ENCODE data around the gene SPDYC. TPM values are rescaled to one million over a fixed set of nuclear protein-coding genes. Genes with fewer than 3 reads are reported as not detected.
"Not testable (repeated sequence)": the region's sequence is repeated elsewhere in the genome, so short reads cannot be mapped to it uniquely, and the experiment has no call there.

The SPDYC gene
- total RNA-seq, 1 donor from 2014 or later: not detected

DNA sequence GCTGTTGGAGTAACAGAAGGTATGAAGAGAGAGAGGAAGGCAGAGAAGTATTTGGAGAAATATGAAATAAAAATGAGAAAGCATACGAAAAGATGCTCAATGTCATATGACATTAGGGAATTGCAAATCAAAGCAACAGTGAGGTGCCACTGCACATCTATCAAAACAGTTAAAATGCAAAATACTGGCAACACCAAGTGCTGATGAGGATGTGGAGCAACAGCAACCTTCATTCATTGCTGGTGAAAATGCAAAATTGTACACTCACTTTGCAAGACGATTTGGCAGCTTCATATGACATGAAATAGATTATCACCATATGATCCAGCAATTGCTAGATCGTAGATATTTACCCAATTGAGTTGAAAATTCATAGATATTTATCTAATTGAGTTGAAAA, 9.4 kb upstream of the SPDYC start:
- DNase-seq: no peak
- intact Hi-C loops (cut with micrococcal nuclease): no loop called here
- ATAC-seq: no peak

DNA sequence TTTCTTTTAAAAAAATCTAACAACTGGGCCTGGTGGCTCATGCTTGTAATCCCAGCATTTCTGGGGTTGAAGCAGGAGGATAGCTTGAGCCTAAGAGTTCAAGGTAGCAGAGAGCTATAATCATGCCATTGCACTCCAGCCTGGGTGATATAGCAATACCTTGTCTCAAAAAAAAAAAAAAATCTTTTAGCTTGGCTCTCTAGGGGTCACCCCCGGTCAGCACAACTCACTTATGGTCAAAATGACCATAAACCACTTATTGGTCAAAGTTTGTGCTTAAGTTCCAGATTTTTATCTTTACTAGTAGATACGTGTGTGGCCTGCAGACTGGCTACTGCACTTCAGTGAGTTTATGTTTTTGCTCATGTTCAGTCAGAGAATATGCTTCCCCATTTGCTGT, 6.3 kb upstream of the SPDYC start:
- ATAC-seq: no peak
- no peak for DNase-seq
- intact Hi-C loops (cut with micrococcal nuclease): no loop called here

GRCh38 chr11:65165410-65166317, 4.4 kb upstream of the SPDYC start:
- DNase-seq: no peak
- ATAC-seq: no peak
- intact Hi-C loops (cut with micrococcal nuclease): no loop called here

GRCh38 chr11:65166893-65167292, 3.1 kb upstream of the SPDYC start:
- no peak for DNase-seq
- intact Hi-C loops (cut with micrococcal nuclease): no loop called here
- ATAC-seq: no peak

DNA sequence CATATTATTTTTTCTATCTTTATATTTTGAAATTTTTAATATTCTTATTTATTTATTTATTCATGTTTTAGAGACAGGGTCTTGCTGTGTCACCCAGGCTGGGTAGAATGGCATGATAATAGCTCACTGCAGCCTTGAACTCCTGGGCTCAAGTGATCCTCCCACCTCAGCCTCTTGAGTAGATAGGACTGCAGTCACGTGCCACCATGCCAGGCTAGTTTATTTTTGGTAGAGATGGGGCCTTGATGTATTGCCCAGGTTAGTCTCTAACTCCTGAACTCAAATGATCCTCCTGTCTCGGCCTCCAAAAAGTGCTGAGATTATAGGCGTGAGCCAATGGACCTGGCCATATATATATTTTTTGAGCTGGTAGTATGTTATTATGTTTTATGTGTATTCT, 2.4 kb upstream of the SPDYC start:
- intact Hi-C loops (cut with micrococcal nuclease): no loop called here
- DNase-seq (no peak), ATAC-seq (no peak)

GRCh38 chr11:65169164-65169641, 830 bp upstream of the SPDYC start:
- DNase-seq (no peak), ATAC-seq (no peak)
- intact Hi-C loops (cut with micrococcal nuclease): no loop called here

- ATAC-seq (peak; percentile 23), DNase-seq (no peak)
- intact Hi-C loops (cut with micrococcal nuclease): no loop called here
Observed at GRCh38 chr11:65172600-65172999, 2.6 kb downstream of the SPDYC start.

DNA sequence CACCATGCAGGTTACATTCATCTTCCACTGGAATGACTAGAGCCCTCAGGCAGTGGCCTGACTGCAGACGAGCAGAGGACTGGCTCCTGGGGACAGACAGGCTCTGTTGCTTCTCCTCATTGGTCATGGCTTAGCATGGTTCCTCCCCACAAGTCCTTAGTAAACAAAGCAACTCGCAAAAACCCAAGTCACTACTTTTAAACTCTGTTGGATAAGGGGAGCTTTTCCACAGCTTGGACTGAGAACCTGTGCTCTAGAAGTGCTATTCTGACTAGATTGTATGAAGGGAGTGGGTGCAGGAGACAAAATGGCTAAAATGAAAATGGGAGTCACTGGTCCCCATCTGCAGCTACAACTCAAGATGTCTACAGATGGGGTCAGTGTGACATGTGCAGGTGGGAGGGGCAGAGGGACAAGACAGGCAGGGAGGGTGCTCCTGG, 4.6 kb downstream of the SPDYC start:
- DNase-seq; intact Hi-C loops (cut with micrococcal nuclease); ATAC-seq: not testable (repeated sequence)

DNA sequence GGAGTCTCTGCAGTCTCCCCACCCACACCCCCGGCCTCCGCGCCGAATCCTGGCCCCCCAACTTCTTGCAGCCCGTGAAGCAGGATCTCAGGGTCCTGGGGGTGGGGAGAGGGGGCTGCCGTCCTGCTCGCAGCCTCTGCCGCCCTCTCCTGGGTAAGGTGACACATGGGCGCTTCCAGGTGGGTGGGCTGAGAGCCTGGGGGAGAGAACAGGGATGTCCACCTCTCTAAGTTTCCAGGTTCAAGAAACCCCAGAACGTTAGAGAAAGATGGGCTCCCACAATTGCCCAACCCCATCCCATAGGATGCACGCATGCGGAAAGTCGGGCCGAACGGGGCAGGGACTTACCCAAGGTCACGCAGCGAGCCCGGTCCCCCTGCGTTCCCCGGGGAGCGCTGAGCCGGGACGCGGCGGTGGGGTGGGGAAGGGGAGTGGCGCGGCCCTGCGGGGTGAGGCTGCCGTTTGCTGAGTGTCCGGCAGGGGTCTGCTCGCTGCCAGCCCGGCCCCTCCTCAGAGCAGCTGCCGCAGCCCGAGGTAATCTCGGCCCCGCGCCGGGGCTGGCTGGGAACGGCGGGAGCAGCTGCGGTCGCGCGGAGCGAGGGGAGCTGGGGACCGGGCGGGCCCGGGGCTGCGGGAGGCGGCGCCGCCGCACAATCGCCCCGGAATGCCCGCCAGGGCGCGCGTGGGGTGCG, 11.0 kb downstream of the SPDYC start:
- intact Hi-C loops (cut with micrococcal nuclease): no loop called here
- DNase-seq (peak; percentile 81), ATAC-seq (peak; percentile 65)

DNA sequence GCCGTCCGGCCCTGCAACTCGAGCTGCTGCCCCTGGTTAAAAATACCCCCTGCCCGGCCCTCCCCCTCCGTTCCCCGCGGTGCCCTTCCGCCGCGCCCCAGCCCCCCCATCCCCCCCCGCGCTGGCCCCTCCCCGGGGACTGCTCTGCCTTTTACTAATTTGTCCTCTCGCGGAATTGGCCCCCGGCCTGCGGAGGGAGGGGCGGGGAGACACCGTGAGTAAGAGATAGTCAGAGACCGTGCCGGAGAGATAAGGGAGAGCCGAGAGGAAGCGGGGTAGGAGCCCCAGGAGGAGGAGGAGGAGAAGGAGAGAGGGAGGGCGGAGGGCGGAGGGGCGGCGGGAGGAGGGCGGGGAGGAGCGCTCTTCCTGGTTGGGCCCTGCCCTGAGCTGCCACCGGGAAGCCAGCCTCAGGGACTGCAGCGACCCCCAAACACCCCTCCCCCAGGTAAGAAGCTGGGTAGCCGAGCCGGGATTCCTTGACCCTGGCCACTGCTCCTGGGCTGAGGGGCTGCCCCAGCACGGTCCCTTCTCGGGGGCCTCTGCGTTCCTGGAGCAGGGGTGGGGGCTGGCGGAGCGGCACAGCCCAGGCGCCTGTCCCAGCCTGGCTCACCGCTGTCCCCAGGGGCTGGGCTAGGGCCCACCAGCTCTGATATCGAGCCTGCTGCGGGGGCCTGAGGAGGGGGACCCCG, 11.7 kb downstream of the SPDYC start, which contains the start of gene CAPN1:
Gene CAPN1 (plus strand): TSS at position 360 of the 689 bp plus-strand sequence. CDS start 774 bp downstream, outside the sequence.
- peak; percentile 89 for DNase-seq
- intact Hi-C loops (cut with micrococcal nuclease): no loop called here
- peak; percentile 85 for ATAC-seq

DNA sequence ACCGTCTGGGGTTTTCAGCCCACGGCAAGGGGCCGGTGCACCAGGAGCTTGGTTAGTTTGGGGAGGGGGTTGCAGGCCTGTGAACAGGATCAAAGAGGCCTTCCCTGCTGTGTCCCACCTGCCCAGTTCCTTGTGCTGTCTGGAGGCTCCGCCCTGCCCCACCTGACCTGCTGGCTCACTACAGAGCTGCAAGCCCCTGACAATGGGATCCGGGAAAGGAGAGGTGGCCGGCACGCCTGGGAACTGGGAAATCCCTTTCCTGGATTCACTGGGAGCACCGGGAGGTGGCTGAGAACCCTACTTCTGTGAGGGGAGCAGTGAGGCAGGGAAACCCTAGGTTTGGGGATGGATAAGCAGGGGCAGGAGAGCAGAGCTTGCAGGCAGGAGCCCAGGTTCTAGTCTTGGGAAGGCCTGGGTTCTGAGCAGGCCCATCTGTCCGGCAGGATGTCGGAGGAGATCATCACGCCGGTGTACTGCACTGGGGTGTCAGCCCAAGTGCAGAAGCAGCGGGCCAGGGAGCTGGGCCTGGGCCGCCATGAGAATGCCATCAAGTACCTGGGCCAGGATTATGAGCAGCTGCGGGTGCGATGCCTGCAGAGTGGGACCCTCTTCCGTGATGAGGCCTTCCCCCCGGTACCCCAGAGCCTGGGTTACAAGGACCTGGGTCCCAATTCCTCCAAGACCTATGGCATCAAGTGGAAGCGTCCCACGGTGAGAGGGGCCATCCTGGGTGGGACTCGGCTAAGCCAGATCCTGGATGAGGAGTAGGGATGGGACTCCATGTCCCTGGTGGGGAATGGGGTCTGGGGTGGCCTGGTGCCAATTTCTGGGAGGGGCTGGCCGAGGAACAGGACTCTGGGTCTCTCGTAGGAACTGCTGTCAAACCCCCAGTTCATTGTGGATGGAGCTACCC, 12.5 kb downstream of the SPDYC start:
- DNase-seq (peak; percentile 47), ATAC-seq (peak; percentile 33)
- intact Hi-C loops (cut with micrococcal nuclease): no loop called here

DNA sequence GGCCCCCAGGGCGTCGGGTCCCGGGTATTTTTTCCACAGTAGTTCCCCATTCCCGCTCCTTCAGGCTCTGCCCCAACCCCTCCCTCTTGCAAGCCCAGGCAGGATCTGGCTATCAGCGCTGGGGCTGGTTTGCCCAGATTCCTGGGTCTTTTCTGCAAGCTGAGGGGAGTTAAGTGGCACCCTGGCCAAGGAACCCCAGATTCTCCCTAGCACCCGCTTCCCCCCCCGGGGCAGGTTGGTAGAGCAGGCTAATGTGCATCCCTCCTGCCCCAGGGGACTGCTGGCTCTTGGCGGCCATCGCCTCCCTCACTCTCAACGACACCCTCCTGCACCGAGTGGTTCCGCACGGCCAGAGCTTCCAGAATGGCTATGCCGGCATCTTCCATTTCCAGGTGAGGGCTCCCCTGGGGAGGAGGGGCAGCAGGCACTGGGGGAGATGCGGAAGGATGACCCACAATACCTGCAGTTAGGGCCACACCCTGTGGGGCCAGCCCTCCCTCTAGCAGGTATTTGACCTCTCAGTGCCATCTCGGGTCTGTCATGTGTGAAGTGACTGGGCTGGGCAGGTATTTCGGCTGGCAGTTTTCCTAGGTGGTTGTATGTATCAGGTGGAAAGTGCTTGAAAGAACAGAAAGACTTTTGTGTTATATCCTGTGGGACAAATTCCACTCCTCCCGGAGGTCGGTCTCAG, 13.3 kb downstream of the SPDYC start:
- ATAC-seq (no peak), DNase-seq (no peak)
- intact Hi-C loops (cut with micrococcal nuclease): no loop called here

- intact Hi-C loops (cut with micrococcal nuclease): no loop called here
- ATAC-seq (no peak), DNase-seq (no peak)
Observed at GRCh38 chr11:65184146-65184545, 14.1 kb downstream of the SPDYC start.

GRCh38 chr11:65185171-65185570, 15.1 kb downstream of the SPDYC start:
- ATAC-seq: no peak
- intact Hi-C loops (cut with micrococcal nuclease): no loop called here
- DNase-seq: no peak

GRCh38 chr11:65185869-65186341, 15.9 kb downstream of the SPDYC start:
- DNase-seq (no peak), ATAC-seq (no peak)
- intact Hi-C loops (cut with micrococcal nuclease): no loop called here

DNA sequence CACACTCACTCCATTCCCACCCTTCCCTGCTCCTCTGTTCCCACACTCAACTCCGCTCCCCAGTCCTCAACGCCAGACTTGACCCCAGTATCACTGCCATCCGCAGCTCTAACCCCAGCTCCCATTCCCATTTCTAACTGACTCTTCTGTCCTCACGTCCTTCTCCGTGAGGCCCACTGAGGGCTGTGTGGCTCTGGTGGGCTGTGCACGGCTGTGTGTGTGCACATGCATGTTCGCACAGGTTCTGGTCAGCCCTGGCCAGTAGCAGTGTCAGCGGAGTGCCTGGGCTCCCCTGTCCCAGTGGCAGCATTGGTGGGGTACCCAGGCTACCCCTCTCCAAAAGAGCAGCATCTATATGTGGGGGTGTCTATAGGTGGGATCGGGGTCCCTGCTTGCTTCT, 16.7 kb downstream of the SPDYC start:
- ATAC-seq (no peak), DNase-seq (no peak)
- intact Hi-C loops (cut with micrococcal nuclease): no loop called here

GRCh38 chr11:65187146-65187675, 17.2 kb downstream of the SPDYC start:
- ATAC-seq (no peak), DNase-seq (no peak)
- intact Hi-C loops (cut with micrococcal nuclease): no loop called here

DNA sequence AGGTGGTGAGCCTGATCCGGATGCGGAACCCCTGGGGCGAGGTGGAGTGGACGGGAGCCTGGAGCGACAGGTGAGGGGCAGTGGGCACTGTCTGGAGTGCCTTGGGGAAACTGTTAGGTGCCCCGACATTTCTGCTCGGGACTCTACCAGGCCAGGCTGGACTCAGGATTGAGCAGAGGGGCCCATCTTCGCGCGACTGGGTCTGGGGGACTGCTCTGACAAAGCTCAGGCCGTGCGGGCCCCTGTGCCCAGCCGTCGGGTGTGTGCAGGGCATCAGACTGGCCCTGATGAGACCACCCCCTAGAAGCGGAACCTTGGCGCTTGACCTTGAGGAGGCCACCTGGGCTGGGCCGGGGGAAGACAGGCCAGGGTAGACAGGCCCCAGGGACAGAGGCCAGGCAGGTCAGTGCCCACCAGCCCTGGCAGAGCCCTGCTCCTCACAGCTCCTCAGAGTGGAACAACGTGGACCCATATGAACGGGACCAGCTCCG, 18.0 kb downstream of the SPDYC start:
- no peak for ATAC-seq
- intact Hi-C loops (cut with micrococcal nuclease): no loop called here
- no peak for DNase-seq

Measured in left ventricle myocardium superior (tissue), 1 donor.